GM21528 (cell line): ENCODE measurements around the gene EVX2.

Source experiments
- ATAC-seq: cut with Tn5 transposase; IDR thresholded peaks from one replicate; pipeline ENCODE4 v1.9.1; 2021; ENCODE audit warnings: mild to moderate bottlenecking, moderate library complexity; ENCODE audit not compliant: unreplicated experiment, low FRiP score

The EVX2 gene

GRCh38 chr2:176085120-176085788 lies 1.5 kb upstream of the EVX2 start:
- ATAC-seq, result no peak

GRCh38 chr2:176084611-176085119 lies 903 bp upstream of the EVX2 start:
- no peak for ATAC-seq

- ATAC-seq, result no peak
Measured at GRCh38 chr2:176082824-176083751, 674 bp downstream of the EVX2 start.

DNA sequence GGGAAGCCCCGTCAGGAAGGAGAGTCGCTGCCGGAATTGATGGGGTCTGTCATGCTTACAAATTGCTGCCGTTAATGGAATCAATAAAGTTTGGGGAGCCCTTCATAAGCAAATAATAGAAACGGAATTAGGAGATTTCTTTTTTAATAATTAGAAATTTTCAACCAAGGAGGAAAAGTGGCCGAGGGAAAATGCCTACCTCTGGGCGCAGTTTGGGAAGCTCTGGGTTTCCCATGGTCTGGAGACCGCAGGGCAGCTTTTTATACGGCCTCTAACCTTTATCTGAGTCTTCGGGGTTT lies 1.3 kb downstream of the EVX2 start:
- ATAC-seq, result no peak

DNA sequence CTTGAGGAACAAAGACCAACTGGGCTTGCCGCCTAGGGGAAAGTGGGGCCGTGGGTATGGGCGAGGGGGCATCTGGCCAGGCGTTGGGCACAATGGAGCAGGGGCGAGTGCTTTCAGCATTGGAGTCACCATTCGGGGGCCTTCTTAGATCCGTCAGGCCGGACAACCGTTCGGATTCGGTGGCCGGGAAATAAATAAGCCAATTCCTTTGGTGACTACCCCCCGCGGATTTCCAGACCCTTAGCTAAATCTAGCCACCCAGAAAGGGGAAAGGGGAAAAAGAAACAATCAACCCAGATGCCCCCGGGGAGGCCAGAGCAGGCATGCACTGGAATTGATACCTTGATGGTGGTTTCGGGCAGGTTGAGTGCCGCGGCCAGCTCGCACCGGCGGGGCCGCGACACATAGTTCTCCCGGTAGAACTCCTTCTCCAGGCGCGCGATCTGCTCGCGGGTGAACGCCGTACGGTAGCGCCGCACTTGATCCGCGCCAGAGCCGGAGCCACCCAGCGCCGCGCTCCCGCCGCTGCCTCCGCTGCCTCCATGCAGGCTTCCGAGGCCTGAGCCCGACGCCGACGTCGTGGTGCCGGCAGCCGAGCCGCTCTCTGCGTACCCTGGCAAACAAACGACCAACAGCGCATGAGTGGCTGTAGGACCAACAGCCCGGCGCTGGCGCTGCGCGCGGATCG lies 1.8 kb downstream of the EVX2 start:
- ATAC-seq, result no peak

DNA sequence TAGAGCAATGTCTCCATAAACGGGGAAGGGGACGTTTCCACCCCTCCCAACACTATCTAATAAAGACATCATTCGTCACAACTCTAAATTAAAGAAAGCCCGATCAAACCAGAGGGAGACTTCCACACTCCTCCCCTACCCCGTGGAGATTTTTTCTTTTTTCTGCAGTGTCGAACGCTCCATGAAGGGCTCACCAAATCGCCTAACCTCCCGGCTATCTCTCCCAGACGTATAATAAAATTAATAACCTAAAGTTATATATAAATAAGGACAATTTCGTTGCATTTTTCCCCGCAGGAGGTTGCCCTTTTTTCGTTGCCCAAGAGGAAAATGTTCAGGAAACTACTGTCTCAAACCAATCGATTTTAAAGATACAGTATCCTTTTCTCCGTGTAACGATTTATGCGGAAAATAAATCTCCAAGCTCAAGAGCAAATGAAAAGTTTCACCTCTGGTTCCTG lies 2.4 kb downstream of the EVX2 start:
- no peak for ATAC-seq

- no peak for ATAC-seq
Measured at GRCh38 chr2:176080540-176081375, 3.0 kb downstream of the EVX2 start.

- no peak for ATAC-seq
Measured at GRCh38 chr2:176079831-176080539, 3.8 kb downstream of the EVX2 start.

DNA sequence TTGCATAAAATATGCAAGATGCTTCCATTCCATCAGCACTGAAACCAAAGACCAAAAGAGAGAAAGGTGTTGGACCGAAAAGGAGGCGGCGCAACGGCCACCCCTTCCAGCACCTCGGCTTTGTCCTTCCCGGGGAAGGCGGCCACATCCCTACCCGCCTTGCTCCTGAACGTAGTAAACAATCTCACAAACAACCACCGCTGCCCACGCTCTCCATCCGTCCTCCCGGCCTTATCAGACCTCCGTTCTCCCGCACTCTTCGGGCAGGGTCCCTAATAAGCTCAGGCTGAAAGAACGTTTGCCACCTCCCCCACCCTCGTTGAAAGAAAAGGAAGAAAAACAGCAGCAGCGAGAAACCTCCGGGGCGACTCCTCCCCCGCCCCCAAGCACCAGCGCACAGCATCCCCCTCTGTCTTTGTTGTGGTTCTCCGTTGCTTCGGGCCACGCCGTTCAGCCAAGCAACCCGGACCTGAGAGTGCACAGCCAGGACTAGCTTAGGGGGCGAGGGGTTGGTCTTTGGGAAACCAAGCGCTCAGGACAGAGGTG lies 4.4 kb downstream of the EVX2 start:
- ATAC-seq, result no peak

- ATAC-seq, result no peak
Measured at GRCh38 chr2:176078541-176079284, 5.0 kb downstream of the EVX2 start.

- ATAC-seq, result no peak
Measured at GRCh38 chr2:176076796-176077195, 7.0 kb downstream of the EVX2 start.

DNA sequence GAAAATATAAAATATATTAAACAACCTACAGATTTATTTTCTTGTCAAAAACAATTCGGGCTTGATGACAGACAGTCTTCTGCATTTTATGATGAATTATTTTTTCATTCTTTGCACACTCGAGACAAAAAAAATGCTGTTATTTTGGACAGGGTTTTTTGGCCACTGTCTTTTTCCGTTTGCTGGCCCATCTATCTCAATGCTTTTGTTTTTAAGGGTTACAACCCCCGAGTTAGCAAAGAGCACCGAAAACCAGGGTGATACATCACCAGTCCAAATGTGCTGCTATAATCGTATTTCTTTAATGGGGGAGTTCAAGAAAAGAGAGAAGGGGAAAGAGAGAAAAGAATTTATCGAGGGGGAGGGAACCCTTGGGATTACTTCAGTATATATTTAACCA lies 7.7 kb downstream of the EVX2 start:
- no peak for ATAC-seq

DNA sequence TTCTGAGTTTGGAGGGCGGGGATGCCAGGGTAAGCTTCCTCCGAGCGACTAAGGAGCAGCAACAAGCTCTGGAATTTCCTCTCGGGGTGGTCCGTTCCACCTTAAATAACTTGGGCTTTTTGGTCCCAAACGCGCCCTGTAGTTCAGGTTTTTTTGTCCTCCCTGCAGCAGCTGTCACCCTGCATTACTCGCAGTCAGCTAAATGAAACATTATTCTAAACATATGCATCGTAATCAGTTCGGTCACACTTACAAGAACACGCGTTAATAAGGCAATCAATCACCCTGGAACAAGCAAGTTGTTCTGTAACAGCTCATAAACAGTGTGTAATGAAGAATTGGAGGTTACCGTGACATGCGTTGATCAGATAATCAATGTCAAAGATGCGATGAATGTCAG lies 8.3 kb downstream of the EVX2 start:
- no peak for ATAC-seq

DNA sequence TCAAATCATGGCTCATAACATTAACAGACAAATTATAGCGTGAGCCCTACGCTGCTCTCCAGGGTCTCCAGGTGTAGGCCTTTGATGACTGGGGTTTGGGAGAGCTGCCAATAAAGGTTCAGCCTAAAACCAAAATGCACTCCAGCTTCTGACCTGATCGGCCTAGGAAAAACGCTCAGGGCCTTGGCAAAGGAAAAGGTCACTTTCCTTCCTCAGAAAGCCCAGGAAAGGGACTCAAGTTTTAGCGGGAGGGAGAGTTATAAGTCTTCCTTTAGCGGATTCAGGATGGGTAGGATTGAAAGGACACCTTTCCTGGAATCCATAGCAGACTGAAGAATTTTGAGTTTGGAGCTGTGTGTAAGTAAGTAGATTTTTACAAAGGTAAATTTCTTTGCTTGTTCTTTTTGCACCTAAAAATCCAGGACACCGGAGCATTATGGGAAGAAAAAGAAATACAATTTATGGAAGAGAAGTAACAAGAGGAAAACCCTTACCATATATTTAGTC lies 8.8 kb downstream of the EVX2 start:
- ATAC-seq, result no peak

DNA sequence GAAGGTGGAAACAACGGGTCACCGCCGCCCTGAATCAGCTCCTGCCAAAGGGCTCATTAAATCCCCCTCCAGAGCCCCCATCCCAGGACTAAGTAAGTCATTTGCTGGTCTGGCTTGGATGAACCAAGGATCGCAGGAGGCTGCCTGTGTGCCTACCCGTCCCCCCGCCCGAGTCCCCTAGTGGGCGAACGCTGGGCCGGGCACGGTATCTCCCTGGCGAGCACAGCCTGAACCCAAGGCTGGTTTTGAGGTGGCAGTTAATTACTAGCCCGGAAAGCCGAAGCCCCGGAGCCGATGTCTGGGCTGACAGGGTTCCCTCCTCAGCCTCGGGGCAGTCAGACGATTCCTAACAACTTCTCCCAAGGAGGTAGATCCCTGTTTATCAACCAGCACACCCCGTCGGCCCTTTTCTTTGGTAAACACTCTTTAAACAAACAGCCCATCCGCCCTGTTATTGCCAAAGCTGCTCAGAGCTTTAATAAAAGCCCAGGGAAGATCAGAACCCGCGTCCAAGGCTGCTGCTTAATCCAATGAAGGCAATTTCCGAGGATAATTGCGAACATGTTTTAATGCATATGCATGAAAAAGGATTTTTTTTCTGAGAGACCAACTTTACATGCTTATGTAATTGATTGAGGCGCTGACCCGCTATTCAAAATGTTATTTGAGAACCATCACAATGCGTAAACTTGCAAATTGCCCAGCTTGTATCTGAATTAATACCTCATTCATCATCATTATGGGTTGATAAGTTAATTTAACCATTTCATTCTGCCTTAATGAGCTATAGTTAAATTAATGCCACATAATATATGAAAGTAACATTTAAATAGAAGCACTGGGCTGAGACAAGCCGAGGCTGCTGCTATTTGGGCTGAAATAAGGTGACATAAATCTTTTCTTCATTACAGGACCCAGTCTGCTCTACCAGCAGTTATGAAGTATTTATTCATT lies 10.5 kb downstream of the EVX2 start:
- no peak for ATAC-seq

DNA sequence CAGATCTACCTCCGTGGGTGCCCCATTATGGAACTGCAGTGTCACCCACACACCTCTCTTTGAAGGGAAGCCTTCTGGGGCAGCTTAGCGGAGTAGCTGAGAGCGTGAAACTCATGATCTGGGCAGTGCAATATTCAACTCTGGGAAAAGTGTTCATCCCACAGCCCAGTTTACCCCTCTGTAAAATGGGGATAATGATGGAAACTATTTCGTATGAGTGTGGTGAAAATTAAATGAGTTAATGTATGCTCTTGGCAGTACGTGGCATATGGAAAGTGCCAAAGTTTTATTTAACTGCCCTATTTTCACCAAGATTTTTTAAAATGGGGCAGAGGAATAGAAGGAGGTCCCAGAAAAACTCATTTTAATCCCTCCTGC lies 11.5 kb downstream of the EVX2 start:
- no peak for ATAC-seq
